Neural cell (in vitro differentiated cells): ENCODE measurements around the gene HECW1. TPM values are rescaled to one million over a fixed set of nuclear protein-coding genes. Genes with fewer than 3 reads are reported as not detected.
"Not testable (repeated sequence)": the region's sequence is repeated elsewhere in the genome, so short reads cannot be mapped to it uniquely, and the experiment has no call there.

ENCODE experiments used
- H2AFZ ChIP-seq: fragments of 200-600, 300-800 bp; sonication (generic), shearing (Covaris generic); 2 replicates; pipeline ENCODE4 v1.6.0; 2014; ENCODE audit warnings: low read depth, mild to moderate bottlenecking, antibody characterized with exemption, low read length, moderate library complexity
- H3F3A ChIP-seq: fragments of 200-600 bp; shearing (Covaris generic); 2 replicates; pipeline ENCODE4 v1.6.1; 2016; ENCODE audit warnings: mild to moderate bottlenecking, moderate library complexity, mixed read lengths, antibody characterized with exemption, low read length; ENCODE audit not compliant: insufficient read depth, poor library complexity, severe bottlenecking
- H3K27ac ChIP-seq: fragments of 200-600, 300-800 bp; sonication (generic), shearing (Covaris generic); 2 replicates; pipeline ENCODE4 v1.5.1; 2014; ENCODE audit warnings: mild to moderate bottlenecking, low read length, moderate library complexity
- H3K27me3 ChIP-seq: fragments of 300-800, 200-600 bp; sonication (generic), shearing (Covaris generic); 2 replicates; pipeline ENCODE4 v1.6.0; 2014; ENCODE audit warnings: mild to moderate bottlenecking, low read depth, low read length, moderate library complexity; ENCODE audit not compliant: insufficient read depth
- H3K36me3 ChIP-seq: fragments of 300-800, 200-600 bp; sonication (generic), shearing (Covaris generic); 2 replicates; pipeline ENCODE4 v1.5.1; 2014; ENCODE audit warnings: mild to moderate bottlenecking, antibody characterized with exemption, low read length, moderate library complexity; ENCODE audit not compliant: insufficient read depth
- H3K4me2 ChIP-seq: fragments of 300-800, 200-600 bp; sonication (generic), shearing (Covaris generic); 2 replicates; pipeline ENCODE4 v1.6.0; 2014; ENCODE audit warnings: mild to moderate bottlenecking, low read length
- H3K4me3 ChIP-seq: fragments of 300-800, 200-600 bp; sonication (generic), shearing (Covaris generic); 2 replicates; pipeline ENCODE4 v1.5.1; 2014; ENCODE audit warnings: mild to moderate bottlenecking, low read length, moderate library complexity
- H3K79me2 ChIP-seq: fragments of 200-600 bp; shearing (Covaris generic); replicated peaks from 2 replicates; pipeline ENCODE4 v1.6.0; 2014; ENCODE audit warnings: mild to moderate bottlenecking, low read length, moderate library complexity; ENCODE audit not compliant: insufficient read depth
- H3K9ac ChIP-seq: fragments of 300-800, 200-600 bp; sonication (generic), shearing (Covaris generic); 2 replicates; pipeline ENCODE4 v1.6.1; 2016; ENCODE audit warnings: mild to moderate bottlenecking, low read length, mixed read lengths
- H3K9me2 ChIP-seq: fragments of 200-600 bp; shearing (Covaris generic); 2 replicates; pipeline ENCODE4 v1.6.1; 2016; ENCODE audit warnings: mild to moderate bottlenecking, low read length, mixed read lengths; ENCODE audit not compliant: insufficient read depth
- H3K9me3 ChIP-seq: fragments of 200-600, 300-800 bp; sonication (generic), shearing (Covaris generic); 2 replicates; pipeline ENCODE4 v1.6.1; 2016; ENCODE audit warnings: mild to moderate bottlenecking, mixed run types, low read length, moderate library complexity, mixed read lengths
- H4K20me1 ChIP-seq: fragments of 200-600 bp; shearing (Covaris generic); 2 replicates; pipeline ENCODE4 v1.6.1; 2016; ENCODE audit warnings: mild to moderate bottlenecking, mixed run types; ENCODE audit not compliant: insufficient read depth
- EP300 ChIP-seq: fragments of 450-650 bp; conservative IDR thresholded peaks from 2 replicates; pipeline ENCODE4 v1.6.1; 2014; ENCODE audit warnings: antibody characterized with exemption, mild to moderate bottlenecking, moderate library complexity; ENCODE audit not compliant: poor library complexity, severe bottlenecking
- EZH2 ChIP-seq: fragments of 200-600, 300-800 bp; shearing (Covaris generic), sonication (generic); IDR thresholded peaks from 2 replicates; pipeline ENCODE4 v1.6.1; 2014; ENCODE audit warnings: antibody characterized with exemption, low read length, borderline replicate concordance, mild to moderate bottlenecking; ENCODE audit not compliant: insufficient read depth, poor library complexity, severe bottlenecking
- MXI1 ChIP-seq: fragments of 450-650 bp; conservative IDR thresholded peaks from 2 replicates; pipeline ENCODE4 v1.6.1; 2014; ENCODE audit warnings: antibody characterized with exemption, mild to moderate bottlenecking; ENCODE audit not compliant: poor library complexity, severe bottlenecking
- POLR2AphosphoS5 ChIP-seq: IDR thresholded peaks from 2 replicates; pipeline ENCODE4 v1.6.1; 2012
- RAD21 ChIP-seq: fragments of 450-650 bp; conservative IDR thresholded peaks from 2 replicates; pipeline ENCODE4 v1.6.1; 2014; ENCODE audit warnings: antibody characterized with exemption, mild to moderate bottlenecking, moderate library complexity
- SMC3 ChIP-seq: fragments of 450-650 bp; conservative IDR thresholded peaks from 2 replicates; pipeline ENCODE4 v1.6.1; 2014; ENCODE audit warnings: antibody characterized with exemption, mild to moderate bottlenecking, moderate library complexity; ENCODE audit not compliant: poor library complexity
- TAF1 ChIP-seq: IDR thresholded peaks from 2 replicates; pipeline ENCODE4 v1.6.1; 2012; ENCODE audit warnings: low read depth
- polyA plus RNA-seq: library from polyadenylated mRNA; depleted of rRNA; stranded (reverse); fragments of >200 nt; gene quantifications from 2 replicates; pipeline ENCODE4 v1.2.3, GENCODE V29; 2014
- TF ChIP-seq, protein P1 (sequence below): fragments of 450-650 bp; IDR thresholded peaks from 2 replicates; pipeline ENCODE4 v1.5.1; 2014; ENCODE audit warnings: antibody characterized with exemption, mild to moderate bottlenecking, moderate library complexity; ENCODE audit not compliant: poor library complexity, severe bottlenecking
- TF ChIP-seq, protein P2 (sequence below): IDR thresholded peaks from 2 replicates; pipeline ENCODE4 v1.6.1; 2012; ENCODE audit warnings: borderline replicate concordance

Gene HECW1
- polyA plus RNA-seq, 1 donor from 2014 or later, result 13.8 TPM

DNA sequence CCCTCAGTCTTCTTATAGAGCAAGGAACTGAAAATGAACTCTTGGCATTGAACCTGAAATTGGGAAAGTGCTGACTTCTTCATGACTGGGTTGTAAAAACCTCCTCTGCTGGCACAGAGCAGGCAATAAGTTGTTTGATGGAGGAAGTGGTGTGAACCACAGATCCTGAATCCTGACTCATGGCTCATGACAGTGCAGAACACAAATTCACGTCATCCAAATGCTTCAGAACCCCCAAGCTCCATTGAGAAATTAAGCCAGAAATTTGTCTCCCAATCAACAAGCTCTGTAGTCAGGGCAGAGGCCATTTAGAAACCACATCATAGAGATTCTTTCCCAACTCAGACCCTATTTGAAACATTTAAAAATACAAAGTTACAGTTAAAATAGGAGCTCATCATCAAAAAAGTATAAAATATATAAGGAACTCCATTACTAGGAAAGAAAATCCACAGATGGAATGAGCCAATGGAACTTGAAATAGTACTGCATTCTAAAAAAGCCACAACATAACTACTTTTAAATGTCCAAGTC, 460.1 kb downstream of the HECW1 start:
- no peaks in the 10 kb centered on the region for H3K9me2 ChIP-seq
- TF ChIP-seq TAF1 (no peak), EZH2 (no peak)
- no peaks in the 10 kb centered on the region for H3F3A ChIP-seq
- no peak overlapping the region for H3K9ac ChIP-seq
- no peaks in the 10 kb centered on the region for H3K9me3 ChIP-seq
- no peak overlapping the region for H3K27ac ChIP-seq
- no peaks in the 10 kb centered on the region for H3K79me2 ChIP-seq
- H3K4me3 ChIP-seq, result no peak overlapping the region
- no peaks in the 10 kb centered on the region for H3K27me3 ChIP-seq
- H3K36me3 ChIP-seq, result no peaks in the 10 kb centered on the region
- no peaks in the 10 kb centered on the region for H4K20me1 ChIP-seq
- no peak overlapping the region for H3K4me2 ChIP-seq
- no peak overlapping the region for H2AFZ ChIP-seq

DNA sequence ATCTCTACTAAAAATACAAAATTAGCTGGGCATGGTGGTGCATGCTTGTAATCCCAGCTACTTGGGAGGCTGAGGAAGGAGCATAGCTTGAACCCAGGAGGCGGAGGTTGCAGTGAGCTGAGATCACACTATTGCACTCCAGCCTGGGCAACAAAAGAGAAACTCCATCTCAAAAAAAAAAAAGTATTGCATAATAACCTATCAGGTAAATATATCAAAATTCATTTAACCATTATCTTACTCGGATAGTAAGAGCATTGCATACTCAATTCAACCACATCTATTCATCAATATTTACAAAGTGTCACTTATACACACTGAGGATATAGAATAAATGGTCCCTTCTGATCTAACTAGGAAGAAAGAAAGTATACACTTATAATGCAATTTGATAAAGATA, 461.4 kb downstream of the HECW1 start:
- H3K4me2 ChIP-seq, H3K9ac ChIP-seq, H3K79me2 ChIP-seq, H3K9me3 ChIP-seq, H3K27me3 ChIP-seq, H3K4me3 ChIP-seq, H3K27ac ChIP-seq, H3F3A ChIP-seq, H2AFZ ChIP-seq, H3K36me3 ChIP-seq, H4K20me1 ChIP-seq, H3K9me2 ChIP-seq: not testable (repeated sequence)

DNA sequence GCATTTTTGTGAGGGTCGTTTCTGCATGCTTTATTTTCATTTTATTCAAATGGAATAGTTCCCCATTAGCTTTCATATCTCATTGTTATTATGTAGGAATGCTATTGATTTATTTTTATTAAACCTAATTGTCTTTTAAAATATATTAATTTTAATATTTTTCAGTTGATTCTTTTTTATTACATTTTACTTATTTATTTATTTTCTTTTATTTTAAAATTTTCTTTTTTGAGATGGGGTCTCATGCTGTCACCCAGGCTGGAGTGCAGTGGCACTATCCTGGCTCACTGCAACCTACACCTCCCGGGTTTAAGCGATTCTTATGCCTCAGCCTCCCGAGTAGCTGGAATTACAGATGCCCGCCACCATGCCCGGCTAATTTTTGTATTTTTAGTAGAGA, 463.1 kb downstream of the HECW1 start:
- no peaks in the 10 kb centered on the region for H3K36me3 ChIP-seq
- TF ChIP-seq, protein P1, sequence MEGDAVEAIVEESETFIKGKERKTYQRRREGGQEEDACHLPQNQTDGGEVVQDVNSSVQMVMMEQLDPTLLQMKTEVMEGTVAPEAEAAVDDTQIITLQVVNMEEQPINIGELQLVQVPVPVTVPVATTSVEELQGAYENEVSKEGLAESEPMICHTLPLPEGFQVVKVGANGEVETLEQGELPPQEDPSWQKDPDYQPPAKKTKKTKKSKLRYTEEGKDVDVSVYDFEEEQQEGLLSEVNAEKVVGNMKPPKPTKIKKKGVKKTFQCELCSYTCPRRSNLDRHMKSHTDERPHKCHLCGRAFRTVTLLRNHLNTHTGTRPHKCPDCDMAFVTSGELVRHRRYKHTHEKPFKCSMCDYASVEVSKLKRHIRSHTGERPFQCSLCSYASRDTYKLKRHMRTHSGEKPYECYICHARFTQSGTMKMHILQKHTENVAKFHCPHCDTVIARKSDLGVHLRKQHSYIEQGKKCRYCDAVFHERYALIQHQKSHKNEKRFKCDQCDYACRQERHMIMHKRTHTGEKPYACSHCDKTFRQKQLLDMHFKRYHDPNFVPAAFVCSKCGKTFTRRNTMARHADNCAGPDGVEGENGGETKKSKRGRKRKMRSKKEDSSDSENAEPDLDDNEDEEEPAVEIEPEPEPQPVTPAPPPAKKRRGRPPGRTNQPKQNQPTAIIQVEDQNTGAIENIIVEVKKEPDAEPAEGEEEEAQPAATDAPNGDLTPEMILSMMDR, result no peak
- TF ChIP-seq TAF1 (no peak), SMC3 (no peak), EZH2 (no peak), POLR2AphosphoS5 (no peak), RAD21 (no peak), MXI1 (no peak), EP300 (no peak)
- TF ChIP-seq, protein P2, sequence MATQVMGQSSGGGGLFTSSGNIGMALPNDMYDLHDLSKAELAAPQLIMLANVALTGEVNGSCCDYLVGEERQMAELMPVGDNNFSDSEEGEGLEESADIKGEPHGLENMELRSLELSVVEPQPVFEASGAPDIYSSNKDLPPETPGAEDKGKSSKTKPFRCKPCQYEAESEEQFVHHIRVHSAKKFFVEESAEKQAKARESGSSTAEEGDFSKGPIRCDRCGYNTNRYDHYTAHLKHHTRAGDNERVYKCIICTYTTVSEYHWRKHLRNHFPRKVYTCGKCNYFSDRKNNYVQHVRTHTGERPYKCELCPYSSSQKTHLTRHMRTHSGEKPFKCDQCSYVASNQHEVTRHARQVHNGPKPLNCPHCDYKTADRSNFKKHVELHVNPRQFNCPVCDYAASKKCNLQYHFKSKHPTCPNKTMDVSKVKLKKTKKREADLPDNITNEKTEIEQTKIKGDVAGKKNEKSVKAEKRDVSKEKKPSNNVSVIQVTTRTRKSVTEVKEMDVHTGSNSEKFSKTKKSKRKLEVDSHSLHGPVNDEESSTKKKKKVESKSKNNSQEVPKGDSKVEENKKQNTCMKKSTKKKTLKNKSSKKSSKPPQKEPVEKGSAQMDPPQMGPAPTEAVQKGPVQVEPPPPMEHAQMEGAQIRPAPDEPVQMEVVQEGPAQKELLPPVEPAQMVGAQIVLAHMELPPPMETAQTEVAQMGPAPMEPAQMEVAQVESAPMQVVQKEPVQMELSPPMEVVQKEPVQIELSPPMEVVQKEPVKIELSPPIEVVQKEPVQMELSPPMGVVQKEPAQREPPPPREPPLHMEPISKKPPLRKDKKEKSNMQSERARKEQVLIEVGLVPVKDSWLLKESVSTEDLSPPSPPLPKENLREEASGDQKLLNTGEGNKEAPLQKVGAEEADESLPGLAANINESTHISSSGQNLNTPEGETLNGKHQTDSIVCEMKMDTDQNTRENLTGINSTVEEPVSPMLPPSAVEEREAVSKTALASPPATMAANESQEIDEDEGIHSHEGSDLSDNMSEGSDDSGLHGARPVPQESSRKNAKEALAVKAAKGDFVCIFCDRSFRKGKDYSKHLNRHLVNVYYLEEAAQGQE, result no peak

More for the DNA sequence above, 463.1 kb downstream of the HECW1 start:
- Histone ChIP-seq H3K79me2 (no peaks in the 10 kb centered on the region), H3K9me3 (no peaks in the 10 kb centered on the region), H3K9me2 (no peaks in the 10 kb centered on the region), H3K4me3 (no peak overlapping the region), H3F3A (no peaks in the 10 kb centered on the region), H3K27me3 (no peaks in the 10 kb centered on the region), H4K20me1 (no peaks in the 10 kb centered on the region), H3K4me2 (no peak overlapping the region), H3K27ac (no peak overlapping the region), H2AFZ (no peak overlapping the region), H3K9ac (no peak overlapping the region)
